Activated CD4-positive, alpha-beta T cell treated with anti-CD3 and anti-CD28 coated beads, Interleukin-2, amount 10 ng/mL, durations not matched to agents 24 days and 14 days (primary cell): ENCODE results near the gene ACSL1. TPM values are rescaled to one million over a fixed set of nuclear protein-coding genes. Genes with fewer than 3 reads are reported as not detected.

Source experiments
- DNase-seq: peaks from one replicate; pipeline ENCODE4 v3.0.0; 2022
- H3K27ac Mint-ChIP-seq: one replicate; pipeline ENCODE4 v1.8.0; 2022; ENCODE audit warnings: mild to moderate bottlenecking, mixed read lengths
- H3K27me3 Mint-ChIP-seq: one replicate; pipeline ENCODE4 v1.8.0; 2022; ENCODE audit warnings: mixed read lengths
- H3K36me3 Mint-ChIP-seq: one replicate; pipeline ENCODE4 v1.8.0; 2022; ENCODE audit warnings: low read depth, mild to moderate bottlenecking, mixed read lengths
- H3K4me1 Mint-ChIP-seq: one replicate; pipeline ENCODE4 v1.8.0; 2021; ENCODE audit warnings: mixed read lengths
- H3K4me3 Mint-ChIP-seq: one replicate; pipeline ENCODE4 v1.8.0; 2022; ENCODE audit warnings: mild to moderate bottlenecking, moderate library complexity, mixed read lengths
- H3K9me3 Mint-ChIP-seq: one replicate; pipeline ENCODE4 v1.8.0; 2021; ENCODE audit warnings: mixed read lengths
- intact Hi-C: fragments of 100-400 bp; cut with micrococcal nuclease; formaldehyde crosslinking; loops from one replicate; pipeline ENCODE4 v1.15.1; 2023
- total RNA-seq: library from RNA; stranded (reverse); gene quantifications from 2 replicates; pipeline ENCODE4 v1.2.3, GENCODE V29; 2022

The ACSL1 gene
- total RNA-seq, 1 donor from 2014 or later = 41.7 TPM

GRCh38 chr4:184801781-184802696 lies 23.7 kb downstream of the ACSL1 start:
- Mint-ChIP-seq H3K27me3 (no peaks in the 10 kb centered on the region), H3K4me3 (no peak overlapping the region), H3K27ac (no peak overlapping the region), H3K4me1 (peaks cover 23% of the 10 kb centered on the region), H3K36me3 (peaks cover 19% of the 10 kb centered on the region), H3K9me3 (no peaks in the 10 kb centered on the region)
- intact Hi-C loops = no loop called here
- DNase-seq = no peak

GRCh38 chr4:184798504-184798903 lies 27.3 kb downstream of the ACSL1 start:
- H3K36me3 Mint-ChIP-seq = peaks cover 30% of the 10 kb centered on the region
- H3K4me3 Mint-ChIP-seq = no peak overlapping the region
- H3K27ac Mint-ChIP-seq = no peak overlapping the region
- H3K9me3 Mint-ChIP-seq = no peaks in the 10 kb centered on the region
- H3K27me3 Mint-ChIP-seq = no peaks in the 10 kb centered on the region
- H3K4me1 Mint-ChIP-seq = peaks cover 22% of the 10 kb centered on the region
- intact Hi-C loops = no loop called here
- DNase-seq = no peak

GRCh38 chr4:184796906-184797305 lies 28.9 kb downstream of the ACSL1 start:
- Mint-ChIP-seq H3K27ac (no peak overlapping the region), H3K27me3 (no peaks in the 10 kb centered on the region), H3K4me1 (peaks cover 38% of the 10 kb centered on the region), H3K36me3 (peaks cover 27% of the 10 kb centered on the region), H3K4me3 (no peak overlapping the region), H3K9me3 (no peaks in the 10 kb centered on the region)
- intact Hi-C loops = no loop called here
- no peak for DNase-seq

GRCh38 chr4:184795214-184795844 lies 30.4 kb downstream of the ACSL1 start:
- DNase-seq = no peak
- intact Hi-C loops = no loop called here
- Mint-ChIP-seq H3K4me3 (no peak overlapping the region), H3K27ac (no peak overlapping the region), H3K9me3 (no peaks in the 10 kb centered on the region), H3K4me1 (peaks cover 50% of the 10 kb centered on the region), H3K27me3 (no peaks in the 10 kb centered on the region), H3K36me3 (peaks cover 29% of the 10 kb centered on the region)

GRCh38 chr4:184794470-184794869 lies 31.3 kb downstream of the ACSL1 start:
- Mint-ChIP-seq H3K4me1 (peaks cover 52% of the 10 kb centered on the region), H3K9me3 (no peaks in the 10 kb centered on the region), H3K27ac (no peak overlapping the region), H3K4me3 (no peak overlapping the region), H3K36me3 (peaks cover 29% of the 10 kb centered on the region), H3K27me3 (no peaks in the 10 kb centered on the region)
- no peak for DNase-seq
- intact Hi-C loops = no loop called here

GRCh38 chr4:184793735-184794355 lies 31.9 kb downstream of the ACSL1 start:
- Mint-ChIP-seq H3K27ac (no peak overlapping the region), H3K4me3 (no peak overlapping the region), H3K36me3 (peaks cover 27% of the 10 kb centered on the region), H3K27me3 (no peaks in the 10 kb centered on the region), H3K4me1 (peaks cover 52% of the 10 kb centered on the region), H3K9me3 (no peaks in the 10 kb centered on the region)
- intact Hi-C loops = loop anchor here (1.0 kb wide), 3 partner anchors 31 to 557 kb away; partner anchors contain the start of gene ACSL1
- DNase-seq = no peak

GRCh38 chr4:184792950-184793555 lies 32.7 kb downstream of the ACSL1 start:
- peaks cover 50% of the 10 kb centered on the region for H3K4me1 Mint-ChIP-seq
- peaks cover 25% of the 10 kb centered on the region for H3K36me3 Mint-ChIP-seq
- no peaks in the 10 kb centered on the region for H3K9me3 Mint-ChIP-seq
- DNase-seq = peak; percentile 69
- intact Hi-C loops = loop anchor here (1.0 kb wide), 3 partner anchors 31 to 556 kb away; partner anchors contain the start of gene ACSL1
- peak overlapping the region; percentile 74 for H3K27ac Mint-ChIP-seq
- H3K27me3 Mint-ChIP-seq = no peaks in the 10 kb centered on the region
- peak overlapping the region; percentile 40 for H3K4me3 Mint-ChIP-seq

- H3K4me3 Mint-ChIP-seq = no peak overlapping the region
- peaks cover 44% of the 10 kb centered on the region for H3K4me1 Mint-ChIP-seq
- no peak for DNase-seq
- no peak overlapping the region for H3K27ac Mint-ChIP-seq
- peaks cover 25% of the 10 kb centered on the region for H3K36me3 Mint-ChIP-seq
- intact Hi-C loops = no loop called here
- H3K9me3 Mint-ChIP-seq = no peaks in the 10 kb centered on the region
- no peaks in the 10 kb centered on the region for H3K27me3 Mint-ChIP-seq
Observed at GRCh38 chr4:184792334-184792733, 33.4 kb downstream of the ACSL1 start.

- no peak for DNase-seq
- no peak overlapping the region for H3K27ac Mint-ChIP-seq
- H3K4me3 Mint-ChIP-seq = no peak overlapping the region
- peaks cover 40% of the 10 kb centered on the region for H3K4me1 Mint-ChIP-seq
- peaks cover 30% of the 10 kb centered on the region for H3K36me3 Mint-ChIP-seq
- H3K9me3 Mint-ChIP-seq = no peaks in the 10 kb centered on the region
- no peaks in the 10 kb centered on the region for H3K27me3 Mint-ChIP-seq
- intact Hi-C loops = no loop called here
Observed at GRCh38 chr4:184790826-184791225, 34.9 kb downstream of the ACSL1 start.

GRCh38 chr4:184787766-184788503 lies 37.8 kb downstream of the ACSL1 start:
- no peaks in the 10 kb centered on the region for H3K9me3 Mint-ChIP-seq
- H3K4me3 Mint-ChIP-seq = no peak overlapping the region
- H3K36me3 Mint-ChIP-seq = peaks cover 33% of the 10 kb centered on the region
- H3K27ac Mint-ChIP-seq = no peak overlapping the region
- H3K4me1 Mint-ChIP-seq = peaks cover 34% of the 10 kb centered on the region
- intact Hi-C loops = no loop called here
- DNase-seq = no peak
- H3K27me3 Mint-ChIP-seq = no peaks in the 10 kb centered on the region

- Mint-ChIP-seq H3K27me3 (no peaks in the 10 kb centered on the region), H3K27ac (peak overlapping the region; percentile 42), H3K4me3 (no peak overlapping the region), H3K36me3 (peaks cover 37% of the 10 kb centered on the region), H3K9me3 (no peaks in the 10 kb centered on the region), H3K4me1 (peaks cover 20% of the 10 kb centered on the region)
- DNase-seq = no peak
- intact Hi-C loops = no loop called here
Observed at GRCh38 chr4:184785813-184786212, 40.0 kb downstream of the ACSL1 start.

- H3K4me3 Mint-ChIP-seq = no peak overlapping the region
- H3K27ac Mint-ChIP-seq = no peak overlapping the region
- H3K27me3 Mint-ChIP-seq = no peaks in the 10 kb centered on the region
- peaks cover 41% of the 10 kb centered on the region for H3K36me3 Mint-ChIP-seq
- no peaks in the 10 kb centered on the region for H3K9me3 Mint-ChIP-seq
- intact Hi-C loops = no loop called here
- DNase-seq = no peak
- H3K4me1 Mint-ChIP-seq = peaks cover 14% of the 10 kb centered on the region
Observed at GRCh38 chr4:184784628-184785257, 41.0 kb downstream of the ACSL1 start.
